Neuronal stem cell (in vitro differentiated cells): ENCODE measurements around the gene FRMPD4.
"Not testable (repeated sequence)": the region's sequence is repeated elsewhere in the genome, so short reads cannot be mapped to it uniquely, and the experiment has no call there.

Experiments
- DNase-seq: peaks from one replicate; pipeline ENCODE4 v3.0.0-alpha.2; 2013; ENCODE audit warnings: low spot score
- H2AFZ ChIP-seq: one replicate; pipeline ENCODE4 v1.6.1; 2013; ENCODE audit warnings: mild to moderate bottlenecking, low read length, inconsistent platforms
- H2AK5ac ChIP-seq: 2 replicates; pipeline ENCODE4 v1.6.1; 2013; ENCODE audit warnings: low read depth, mild to moderate bottlenecking, inconsistent platforms, low read length, moderate library complexity, mixed read lengths
- H2BK120ac ChIP-seq: 2 replicates; pipeline ENCODE4 v1.6.1; 2013; ENCODE audit warnings: low read depth, mild to moderate bottlenecking, inconsistent platforms, low read length, moderate library complexity, mixed read lengths
- H2BK12ac ChIP-seq: one replicate; pipeline ENCODE4 v1.6.1; 2013; ENCODE audit warnings: low read length, inconsistent platforms
- H2BK15ac ChIP-seq: 2 replicates; pipeline ENCODE4 v1.6.1; 2013; ENCODE audit warnings: mild to moderate bottlenecking, low read length, inconsistent platforms, mixed read lengths
- H2BK5ac ChIP-seq: one replicate; pipeline ENCODE4 v1.6.1; 2013; ENCODE audit warnings: inconsistent platforms, mild to moderate bottlenecking, low read length, moderate library complexity
- H3K14ac ChIP-seq: one replicate; pipeline ENCODE4 v1.6.1; 2013; ENCODE audit warnings: low read length, inconsistent platforms
- H3K18ac ChIP-seq: 2 replicates; pipeline ENCODE4 v1.6.1; 2013; ENCODE audit warnings: low read length, inconsistent platforms
- H3K23ac ChIP-seq: 2 replicates; pipeline ENCODE4 v1.6.1; 2013; ENCODE audit warnings: low read depth, mild to moderate bottlenecking, mixed read lengths, low read length, inconsistent platforms; ENCODE audit not compliant: poor library complexity
- H3K27ac ChIP-seq: replicated peaks from 3 replicates; pipeline ENCODE4 v1.5.1; 2013; ENCODE audit warnings: low read length, inconsistent platforms
- H3K27me3 ChIP-seq, 3 experiments: 2 replicates each; pipeline ENCODE4 v1.6.1; 2013; ENCODE audit warnings: low read length in 3 of 3, mild to moderate bottlenecking in 2 of 3, inconsistent platforms in 1 of 3, low read depth in 1 of 3, mixed read lengths in 1 of 3, moderate library complexity in 1 of 3; ENCODE audit not compliant: control insufficient read depth in 3 of 3, insufficient read depth in 3 of 3
- H3K36me3 ChIP-seq, 2 donors: replicated peaks in 1 of 2; 2 replicates each; pipeline ENCODE4 v1.6.1; 2013; ENCODE audit warnings: low read length in 2 of 2; ENCODE audit not compliant: control insufficient read depth in 2 of 2, insufficient read depth in 2 of 2
- H3K4ac ChIP-seq: 2 replicates; pipeline ENCODE4 v1.6.1; 2013; ENCODE audit warnings: inconsistent platforms, mild to moderate bottlenecking, low read length, moderate library complexity
- H3K4me1 ChIP-seq, 2 donors: 1 replicate in 1 of 2; 2 replicates in 1 of 2; pipeline ENCODE4 v1.6.1; 2013; ENCODE audit warnings: low read length in 2 of 2, low read depth in 1 of 2; ENCODE audit not compliant: control insufficient read depth in 2 of 2, insufficient read depth in 1 of 2
- H3K4me2 ChIP-seq: one replicate; pipeline ENCODE4 v1.6.1; 2013; ENCODE audit warnings: mild to moderate bottlenecking, low read length, inconsistent platforms; ENCODE audit not compliant: insufficient read depth, poor library complexity, severe bottlenecking
- H3K4me3 ChIP-seq, 2 donors: 2 replicates each; pipeline ENCODE4 v1.5.1; 2013; ENCODE audit warnings: low read length in 2 of 2, mild to moderate bottlenecking in 2 of 2, inconsistent platforms in 1 of 2, moderate library complexity in 1 of 2
- H3K79me1 ChIP-seq: one replicate; pipeline ENCODE4 v1.6.1; 2013; ENCODE audit warnings: low read depth, mild to moderate bottlenecking, inconsistent platforms, low read length, moderate library complexity
- H3K9ac ChIP-seq: one replicate; pipeline ENCODE4 v1.6.1; 2013; ENCODE audit warnings: mild to moderate bottlenecking, low read depth, low read length, inconsistent platforms; ENCODE audit not compliant: poor library complexity
- H3K9me3 ChIP-seq, 2 donors: replicated peaks in 1 of 2; 2 replicates each; pipeline versions ENCODE3 to v1.6.1; 2013; ENCODE audit warnings: low read length in 2 of 2, mild to moderate bottlenecking in 2 of 2, inconsistent platforms in 1 of 2, low read depth in 1 of 2, mixed read lengths in 1 of 2, moderate library complexity in 1 of 2; ENCODE audit not compliant: control insufficient read depth in 2 of 2, insufficient read depth in 1 of 2
- H4K8ac ChIP-seq: one replicate; pipeline ENCODE4 v1.6.1; 2013; ENCODE audit warnings: low read depth, mild to moderate bottlenecking, inconsistent platforms, low read length, moderate library complexity
- H4K91ac ChIP-seq: one replicate; pipeline ENCODE4 v1.6.1; 2013; ENCODE audit warnings: low read length, low read depth, mild to moderate bottlenecking, inconsistent platforms; ENCODE audit not compliant: poor library complexity
- WGBS, 2 donors: extraction: QIAGEN DNeasy Blood & Tissue Kit; methylation state at CpG; one replicate each; pipeline ENCODE4 v1.1.7; 2013; ENCODE audit warnings: missing lambda C conversion rate in 2 of 2, mixed read lengths in 1 of 2; ENCODE audit not compliant: insufficient read length in 2 of 2, insufficient replicate concordance in 1 of 2; ENCODE audit errors: extremely low coverage in 2 of 2; 5-methylcytosine and 5-hydroxymethylcytosine counted together

FRMPD4 gene

GRCh38 chrX:12164180-12164579 lies 25.9 kb downstream of the FRMPD4 start:
- not testable (repeated sequence) for H3K79me1 ChIP-seq, H3K4me3 ChIP-seq, H3K9ac ChIP-seq, H3K9me3 ChIP-seq, H2BK12ac ChIP-seq, H2AFZ ChIP-seq, H2BK5ac ChIP-seq, H3K23ac ChIP-seq, H2AK5ac ChIP-seq, DNase-seq, H3K4ac ChIP-seq, H3K27ac ChIP-seq, H4K91ac ChIP-seq, H2BK120ac ChIP-seq, H3K18ac ChIP-seq, H3K27me3 ChIP-seq, H3K4me2 ChIP-seq, H3K36me3 ChIP-seq, H4K8ac ChIP-seq, H3K4me1 ChIP-seq, H3K14ac ChIP-seq, H2BK15ac ChIP-seq
- WGBS, 2 donors: no CpG with 5 or more reads among the region's 3 CpGs

GRCh38 chrX:12170755-12171154 lies 32.5 kb downstream of the FRMPD4 start:
- H3K9me3 ChIP-seq: no peaks in the 10 kb centered on the region
- no peak overlapping the region for H3K4me3 ChIP-seq
- no peak overlapping the region for H3K9ac ChIP-seq
- H3K4me2 ChIP-seq: no peak overlapping the region
- no peak overlapping the region for H4K91ac ChIP-seq
- H3K36me3 ChIP-seq: no peaks in the 10 kb centered on the region
- no peaks in the 10 kb centered on the region for H3K27me3 ChIP-seq
- H3K79me1 ChIP-seq: no peaks in the 10 kb centered on the region
- H2BK120ac ChIP-seq: no peak overlapping the region
- H3K14ac ChIP-seq: no peak overlapping the region
- no peak for DNase-seq
- no peak overlapping the region for H3K18ac ChIP-seq
- H4K8ac ChIP-seq: no peak overlapping the region
- no peak overlapping the region for H3K23ac ChIP-seq
- no peak overlapping the region for H2AFZ ChIP-seq
- no CpG with 5 or more reads among the region's 3 CpGs for WGBS, 2 donors
- no peak overlapping the region for H2BK5ac ChIP-seq
- no peak overlapping the region for H3K4ac ChIP-seq
- no peak overlapping the region for H3K27ac ChIP-seq
- no peak overlapping the region for H2AK5ac ChIP-seq
- H2BK12ac ChIP-seq: no peak overlapping the region
- H3K4me1 ChIP-seq: no peaks in the 10 kb centered on the region
- H2BK15ac ChIP-seq: no peak overlapping the region

- Histone ChIP-seq H3K4me3 (no peak overlapping the region), H2BK120ac (no peak overlapping the region), H2AFZ (no peak overlapping the region), H3K18ac (no peak overlapping the region), H3K27ac (no peak overlapping the region), H3K27me3 (no peaks in the 10 kb centered on the region), H3K4ac (no peak overlapping the region), H2BK12ac (no peak overlapping the region), H3K23ac (no peak overlapping the region), H4K8ac (no peak overlapping the region), H3K36me3 (no peaks in the 10 kb centered on the region), H3K4me2 (no peak overlapping the region), H2BK5ac (no peak overlapping the region), H3K9ac (no peak overlapping the region), H3K9me3 (no peaks in the 10 kb centered on the region), H3K14ac (no peak overlapping the region), H3K79me1 (no peaks in the 10 kb centered on the region), H4K91ac (no peak overlapping the region), H2BK15ac (no peak overlapping the region), H2AK5ac (no peak overlapping the region), H3K4me1 (no peaks in the 10 kb centered on the region)
- DNase-seq: no peak
- WGBS, 2 donors: no CpG with 5 or more reads among the region's 2 CpGs
Observed at GRCh38 chrX:12174358-12174757, 36.1 kb downstream of the FRMPD4 start.

GRCh38 chrX:12197030-12197429 lies 58.8 kb downstream of the FRMPD4 start:
- H2BK120ac ChIP-seq: no peak overlapping the region
- no peak overlapping the region for H3K14ac ChIP-seq
- peaks cover 0 to 3% (median 0%) of the 10 kb centered on the region in 3 experiments for H3K27me3 ChIP-seq
- H2AK5ac ChIP-seq: no peak overlapping the region
- H3K79me1 ChIP-seq: no peaks in the 10 kb centered on the region
- no peak overlapping the region for H3K23ac ChIP-seq
- no peak overlapping the region for H4K91ac ChIP-seq
- H2BK5ac ChIP-seq: no peak overlapping the region
- no peak overlapping the region for H3K18ac ChIP-seq
- H3K9ac ChIP-seq: no peak overlapping the region
- H3K9me3 ChIP-seq: no peaks in the 10 kb centered on the region
- no CpG with 5 or more reads among the region's 2 CpGs for WGBS, 2 donors
- no peak overlapping the region for H2BK15ac ChIP-seq
- no peak overlapping the region for H3K4me2 ChIP-seq
- no peak overlapping the region for H3K4ac ChIP-seq
- H2AFZ ChIP-seq: no peak overlapping the region
- H2BK12ac ChIP-seq: no peak overlapping the region
- H3K4me1 ChIP-seq: no peaks in the 10 kb centered on the region
- DNase-seq: no peak
- no peak overlapping the region for H4K8ac ChIP-seq
- H3K27ac ChIP-seq: no peak overlapping the region
- H3K4me3 ChIP-seq: no peak overlapping the region
- no peaks in the 10 kb centered on the region for H3K36me3 ChIP-seq
